Measurements from ENCODE around the gene ATP6V1C2.

The ATP6V1C2 gene

GRCh38 chr2:10721396-10722251 lies at the start of gene ATP6V1C2:
Gene ATP6V1C2, plus strand, starts transcription at chr2:10721630. Its CDS starts 1,220 bp downstream, at chr2:10722850.
- no peak for DNase-seq

- DNase-seq = no peak
Observed at GRCh38 chr2:10675131-10675530, 46.3 kb upstream of the ATP6V1C2 start.

GRCh38 chr2:10678225-10678624 lies 43.2 kb upstream of the ATP6V1C2 start:
- DNase-seq = no peak

- no peak for DNase-seq
Observed at GRCh38 chr2:10680214-10680613, 41.2 kb upstream of the ATP6V1C2 start.

GRCh38 chr2:10680957-10681356 lies 40.5 kb upstream of the ATP6V1C2 start:
- no peak for DNase-seq

GRCh38 chr2:10686176-10686730 lies 35.2 kb upstream of the ATP6V1C2 start:
- no peak for DNase-seq

GRCh38 chr2:10688921-10689807 lies 32.3 kb upstream of the ATP6V1C2 start:
- no peak for DNase-seq

- no peak for DNase-seq
Observed at GRCh38 chr2:10691521-10691920, 29.9 kb upstream of the ATP6V1C2 start.

GRCh38 chr2:10700078-10700803 lies 21.2 kb upstream of the ATP6V1C2 start:
- DNase-seq = no peak

GRCh38 chr2:10704034-10704594 lies 17.3 kb upstream of the ATP6V1C2 start:
- no peak for DNase-seq

GRCh38 chr2:10706033-10706432 lies 15.4 kb upstream of the ATP6V1C2 start:
- DNase-seq = no peak

GRCh38 chr2:10707831-10708230 lies 13.6 kb upstream of the ATP6V1C2 start:
- DNase-seq = no peak

- no peak for DNase-seq
Observed at GRCh38 chr2:10709290-10709939, 12.0 kb upstream of the ATP6V1C2 start.

GRCh38 chr2:10712185-10712809 lies 9.1 kb upstream of the ATP6V1C2 start:
- DNase-seq = no peak

GRCh38 chr2:10716581-10716980 lies 4.8 kb upstream of the ATP6V1C2 start:
- DNase-seq = no peak

GRCh38 chr2:10717628-10718027 lies 3.8 kb upstream of the ATP6V1C2 start:
- no peak for DNase-seq

- DNase-seq = no peak
Observed at GRCh38 chr2:10720306-10720705, 1.1 kb upstream of the ATP6V1C2 start.

- DNase-seq = no peak
Observed at GRCh38 chr2:10720947-10721395, 459 bp upstream of the ATP6V1C2 start.

GRCh38 chr2:10722252-10722825 lies 909 bp downstream of the ATP6V1C2 start:
- DNase-seq = no peak

GRCh38 chr2:10732924-10733565 lies 11.6 kb downstream of the ATP6V1C2 start:
- DNase-seq = no peak
